ENCODE results near the gene MEX3A. TPM values are rescaled to one million over a fixed set of nuclear protein-coding genes. Genes with fewer than 3 reads are reported as not detected.

Gene MEX3A
- total and polyA plus RNA-seq, 9 donors = 3.5 to 12.4 (median 9.1) TPM

GRCh38 chr1:156104861-156105832 is 22.9 kb upstream of the MEX3A start:
- Histone ChIP-seq H3K27me3 (no peaks in the 10 kb centered on the region), H3K4me1 (ENCODE audit: insufficient read depth) (peaks cover 43% of the 10 kb centered on the region), H3K27ac (peak overlapping the region; percentile 90 to 96), H3K36me3 (no peaks in the 10 kb centered on the region), H3K9me3 (no peaks in the 10 kb centered on the region), H3K4me3 (peak overlapping the region; percentile 33)
- DNase-seq = peak in 4 of 5 donors; percentile 60 to 68 (median 63)
- WGBS, 3 donors = 31 to 34% (median 31%) methylated on average over 11 of the region's 11 CpGs
- intact Hi-C loops (cut with DNase I) = no loop called here
- TF ChIP-seq POLR2A (IDR thresholded peaks at IDR 0.05) = no peak
- TF ChIP-seq CTCF (IDR thresholded peaks at IDR 0.05) = peak in 1 of 3 donors; percentile 41

- Histone ChIP-seq H3K4me1 (ENCODE audit: insufficient read depth) (peaks cover 41% of the 10 kb centered on the region), H3K27ac (peak overlapping the region; percentile 90 to 96), H3K27me3 (no peaks in the 10 kb centered on the region), H3K4me3 (no peak overlapping the region), H3K36me3 (no peaks in the 10 kb centered on the region), H3K9me3 (no peaks in the 10 kb centered on the region)
- 28 to 34% (median 31%) methylated on average over 15 of the region's 15 CpGs for whole genome bisulfite sequencing, 3 donors
- intact Hi-C loops (cut with DNase I) = no loop called here
- peak; percentile 71 to 84 (median 83) for DNase-seq
- TF ChIP-seq POLR2A (IDR thresholded peaks at IDR 0.05) (peak; percentile 25), EP300 (IDR thresholded peaks at IDR 0.05) (no peak), CTCF (IDR thresholded peaks at IDR 0.05) (no peak)
Measured at GRCh38 chr1:156104065-156104810, 22.0 kb upstream of the MEX3A start.

GRCh38 chr1:156103521-156103947 is 21.3 kb upstream of the MEX3A start:
- intact Hi-C loops (cut with DNase I) = no loop called here
- TF ChIP-seq EP300 (IDR thresholded peaks at IDR 0.05) (no peak), POLR2A (IDR thresholded peaks at IDR 0.05) (no peak), CTCF (IDR thresholded peaks at IDR 0.05) (no peak)
- H3K9me3 ChIP-seq = no peaks in the 10 kb centered on the region
- H3K36me3 ChIP-seq = no peaks in the 10 kb centered on the region
- peaks cover 40% of the 10 kb centered on the region for H3K4me1 ChIP-seq (ENCODE audit: insufficient read depth)
- peak overlapping the region; percentile 90 to 96 for H3K27ac ChIP-seq
- 56 to 63% (median 61%) methylated on average over 9 of the region's 9 CpGs for WGBS, 3 donors
- H3K27me3 ChIP-seq = no peaks in the 10 kb centered on the region
- peak in 4 of 5 donors; percentile 59 to 65 (median 62) for DNase-seq
- no peak overlapping the region for H3K4me3 ChIP-seq

GRCh38 chr1:156102633-156103511 is 20.6 kb upstream of the MEX3A start:
- intact Hi-C loops (cut with DNase I) = no loop called here
- H3K27ac ChIP-seq = peak overlapping the region; percentile 32 to 96
- 49 to 54% (median 51%) methylated on average over 16 of the region's 16 CpGs for WGBS, 3 donors
- H3K9me3 ChIP-seq = no peaks in the 10 kb centered on the region
- TF ChIP-seq POLR2A (IDR thresholded peaks at IDR 0.05) (no peak), EP300 (IDR thresholded peaks at IDR 0.05) (no peak), CTCF (IDR thresholded peaks at IDR 0.05) (no peak)
- H3K36me3 ChIP-seq = no peaks in the 10 kb centered on the region
- H3K4me3 ChIP-seq = no peak overlapping the region
- H3K4me1 ChIP-seq (ENCODE audit: insufficient read depth) = peaks cover 40% of the 10 kb centered on the region
- no peaks in the 10 kb centered on the region for H3K27me3 ChIP-seq
- DNase-seq = peak in 2 of 5 donors; percentile 58

Data from ovary (tissue), 9 donors.